Mammary epithelial cell (primary cell): Measurements from ENCODE around the gene ZFHX3.

ENCODE experiments used
- EZH2 ChIP-seq: IDR thresholded peaks from 2 replicates; pipeline ENCODE4 v1.6.1; 2012; ENCODE audit warnings: low read length, inconsistent platforms, borderline replicate concordance
- TF ChIP-seq, protein P1 (sequence below), 2 donors: IDR thresholded peaks in 1 of 2; conservative IDR thresholded peaks in 1 of 2; 2 replicates each; pipeline ENCODE4 v1.5.1; 2011 to 2012; ENCODE audit warnings: inconsistent platforms in 2 of 2, low read length in 2 of 2, mild to moderate bottlenecking in 2 of 2, control low read depth in 1 of 2, low read depth in 1 of 2; ENCODE audit not compliant: insufficient read depth in 1 of 2; ENCODE audit errors: extremely low read depth in 1 of 2

DNA sequence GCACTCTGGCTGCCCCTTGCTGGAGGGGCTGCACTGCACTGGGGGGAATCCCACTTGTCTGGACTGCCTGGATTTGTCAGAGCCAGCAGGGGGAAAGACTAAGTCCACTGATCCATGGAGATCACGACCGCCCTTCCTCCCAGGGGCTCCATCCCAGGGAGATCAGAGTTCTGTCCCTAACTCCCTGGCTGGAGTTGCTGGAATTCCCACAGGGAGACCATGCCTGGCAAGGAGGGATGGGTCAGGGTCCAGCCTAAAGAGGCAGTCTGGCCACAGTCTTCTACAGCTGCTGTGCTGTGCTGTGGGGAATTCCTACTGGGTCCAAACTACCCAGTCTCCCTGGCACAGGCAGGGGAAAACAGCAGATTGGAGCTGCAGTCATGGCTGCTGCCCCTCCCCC lies 311.9 kb downstream of the ZFHX3 start:
- TF ChIP-seq, protein P1, sequence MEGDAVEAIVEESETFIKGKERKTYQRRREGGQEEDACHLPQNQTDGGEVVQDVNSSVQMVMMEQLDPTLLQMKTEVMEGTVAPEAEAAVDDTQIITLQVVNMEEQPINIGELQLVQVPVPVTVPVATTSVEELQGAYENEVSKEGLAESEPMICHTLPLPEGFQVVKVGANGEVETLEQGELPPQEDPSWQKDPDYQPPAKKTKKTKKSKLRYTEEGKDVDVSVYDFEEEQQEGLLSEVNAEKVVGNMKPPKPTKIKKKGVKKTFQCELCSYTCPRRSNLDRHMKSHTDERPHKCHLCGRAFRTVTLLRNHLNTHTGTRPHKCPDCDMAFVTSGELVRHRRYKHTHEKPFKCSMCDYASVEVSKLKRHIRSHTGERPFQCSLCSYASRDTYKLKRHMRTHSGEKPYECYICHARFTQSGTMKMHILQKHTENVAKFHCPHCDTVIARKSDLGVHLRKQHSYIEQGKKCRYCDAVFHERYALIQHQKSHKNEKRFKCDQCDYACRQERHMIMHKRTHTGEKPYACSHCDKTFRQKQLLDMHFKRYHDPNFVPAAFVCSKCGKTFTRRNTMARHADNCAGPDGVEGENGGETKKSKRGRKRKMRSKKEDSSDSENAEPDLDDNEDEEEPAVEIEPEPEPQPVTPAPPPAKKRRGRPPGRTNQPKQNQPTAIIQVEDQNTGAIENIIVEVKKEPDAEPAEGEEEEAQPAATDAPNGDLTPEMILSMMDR (conservative IDR thresholded peaks at IDR 0.05 in 1 of 2, IDR thresholded peaks at IDR 0.05 in 1 of 2; ENCODE audit: extremely low read depth in 1 of 2, insufficient read depth in 1 of 2, low read depth in 1 of 2, low read length in 2 of 2): no peak
- TF ChIP-seq EZH2: no peak
